ENCODE measurements around the gene NLGN1. TPM values are rescaled to one million over a fixed set of nuclear protein-coding genes. Genes with fewer than 3 reads are reported as not detected.

Gene NLGN1
- total RNA-seq, 4 donors from 2014 or later = 2.2 to 5.8 (median 3.0) TPM

GRCh38 chr3:174191380-174191779 lies 793.8 kb downstream of the NLGN1 start:
- Histone ChIP-seq H3K4me1 (no peaks in the 10 kb centered on the region), H3K4me3 (no peak overlapping the region), H3K9me3 (no peaks in the 10 kb centered on the region), H3K27me3 (no peaks in the 10 kb centered on the region), H3K27ac (no peak overlapping the region), H3K36me3 (no peaks in the 10 kb centered on the region)
- no peak for TF ChIP-seq POLR2AphosphoS5 (IDR thresholded peaks at IDR 0.05)
- no peak for TF ChIP-seq POLR2A (IDR thresholded peaks at IDR 0.05)
- TF ChIP-seq EP300 (IDR thresholded peaks at IDR 0.05) = no peak
- no peak for TF ChIP-seq CTCF (IDR thresholded peaks at IDR 0.05)
- no peak for DNase-seq (ENCODE audit: low spot score in 2 of 2)
- 27% methylated on average over 4 of the region's 4 CpGs for WGBS

GRCh38 chr3:174191895-174192294 lies 794.4 kb downstream of the NLGN1 start:
- no peak for DNase-seq (ENCODE audit: low spot score in 2 of 2)
- no peaks in the 10 kb centered on the region for H3K27me3 ChIP-seq
- no peaks in the 10 kb centered on the region for H3K36me3 ChIP-seq
- H3K9me3 ChIP-seq = no peaks in the 10 kb centered on the region
- no peak overlapping the region for H3K27ac ChIP-seq
- no peak for TF ChIP-seq CTCF (IDR thresholded peaks at IDR 0.05)
- TF ChIP-seq POLR2A (IDR thresholded peaks at IDR 0.05) = no peak
- TF ChIP-seq EP300 (IDR thresholded peaks at IDR 0.05) = no peak
- TF ChIP-seq POLR2AphosphoS5 (IDR thresholded peaks at IDR 0.05) = no peak
- no peak overlapping the region for H3K4me3 ChIP-seq
- H3K4me1 ChIP-seq = no peaks in the 10 kb centered on the region
- WGBS = 79% methylated on average over 2 of the region's 2 CpGs

GRCh38 chr3:174192471-174192870 lies 794.9 kb downstream of the NLGN1 start:
- Histone ChIP-seq H3K36me3 (no peaks in the 10 kb centered on the region), H3K4me1 (no peaks in the 10 kb centered on the region), H3K4me3 (no peak overlapping the region), H3K27me3 (no peaks in the 10 kb centered on the region), H3K9me3 (no peaks in the 10 kb centered on the region), H3K27ac (no peak overlapping the region)
- no peak for TF ChIP-seq POLR2AphosphoS5 (IDR thresholded peaks at IDR 0.05)
- no peak for TF ChIP-seq POLR2A (IDR thresholded peaks at IDR 0.05)
- TF ChIP-seq CTCF (IDR thresholded peaks at IDR 0.05) = no peak
- no peak for TF ChIP-seq EP300 (IDR thresholded peaks at IDR 0.05)
- no peak for DNase-seq (ENCODE audit: low spot score in 2 of 2)
- WGBS = 76% methylated on average over 2 of the region's 2 CpGs

- DNase-seq (ENCODE audit: low spot score in 2 of 2) = no peak
- no peaks in the 10 kb centered on the region for H3K4me1 ChIP-seq
- no peak overlapping the region for H3K4me3 ChIP-seq
- no peak overlapping the region for H3K27ac ChIP-seq
- TF ChIP-seq POLR2A (IDR thresholded peaks at IDR 0.05) (no peak), EP300 (IDR thresholded peaks at IDR 0.05) (no peak), CTCF (IDR thresholded peaks at IDR 0.05) (no peak), POLR2AphosphoS5 (IDR thresholded peaks at IDR 0.05) (no peak)
- H3K9me3 ChIP-seq = no peaks in the 10 kb centered on the region
- no peaks in the 10 kb centered on the region for H3K36me3 ChIP-seq
- H3K27me3 ChIP-seq = no peaks in the 10 kb centered on the region
Measured at GRCh38 chr3:174193604-174194003, 796.1 kb downstream of the NLGN1 start.

- Histone ChIP-seq H3K27me3 (no peaks in the 10 kb centered on the region), H3K4me1 (no peaks in the 10 kb centered on the region), H3K9me3 (no peaks in the 10 kb centered on the region), H3K4me3 (no peak overlapping the region), H3K36me3 (no peaks in the 10 kb centered on the region), H3K27ac (no peak overlapping the region)
- DNase-seq (ENCODE audit: low spot score in 2 of 2) = no peak
- WGBS = 79% methylated on average over 5 of the region's 5 CpGs
- no peak for TF ChIP-seq EP300 (IDR thresholded peaks at IDR 0.05)
- TF ChIP-seq POLR2AphosphoS5 (IDR thresholded peaks at IDR 0.05) = no peak
- no peak for TF ChIP-seq CTCF (IDR thresholded peaks at IDR 0.05)
- no peak for TF ChIP-seq POLR2A (IDR thresholded peaks at IDR 0.05)
Measured at GRCh38 chr3:174197416-174197815, 799.9 kb downstream of the NLGN1 start.

Data from suprapubic skin (tissue), 4 donors.